ENCODE data around the gene RTRAF. TPM values are rescaled to one million over a fixed set of nuclear protein-coding genes. Genes with fewer than 3 reads are reported as not detected.

The RTRAF gene
- total RNA-seq, 2 experiments from 2014 or later: 213 to 244 TPM

DNA sequence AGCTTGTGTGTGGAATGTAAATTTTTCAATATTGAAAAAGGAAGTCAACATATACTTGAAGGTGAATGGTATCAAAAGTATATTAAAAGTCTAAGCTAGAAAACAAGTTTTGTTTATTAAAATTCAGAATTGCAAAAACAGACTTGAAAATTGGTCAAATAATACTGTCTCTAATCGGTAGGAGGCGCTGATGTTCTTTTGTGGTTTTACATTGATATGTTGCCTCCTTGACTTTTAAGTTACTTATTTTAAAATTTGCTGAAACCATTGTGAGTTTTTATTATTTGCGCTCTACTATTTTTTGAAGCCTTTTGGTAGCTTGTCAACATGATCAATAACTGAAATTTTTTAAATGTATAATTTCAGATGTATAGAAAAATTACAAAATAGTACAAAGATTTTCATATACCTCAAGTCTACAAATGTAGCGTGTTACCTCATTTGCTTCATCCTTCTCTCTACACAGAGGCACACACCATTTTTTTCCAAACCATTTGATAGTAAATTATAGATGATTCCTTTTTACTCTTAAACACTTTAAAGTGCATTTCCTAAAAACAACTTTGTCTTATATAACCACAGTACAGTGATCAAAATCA lies 6.9 kb downstream of the RTRAF start:
- Histone ChIP-seq H3K79me2 (ENCODE audit: insufficient read depth, low read depth, low read length) (peaks cover 74% of the 10 kb centered on the region), H2AFZ (ENCODE audit: low read length) (no peak overlapping the region), H3K27ac (ENCODE audit: low read depth, low read length, poor library complexity, severe bottlenecking) (no peak overlapping the region), H3K9me3 (ENCODE audit: low read length) (no peaks in the 10 kb centered on the region), H3K9me2 (ENCODE audit: insufficient read depth, low read length) (no peaks in the 10 kb centered on the region), H3K4me2 (ENCODE audit: low read length) (no peak overlapping the region), H3K4me3 (ENCODE audit: low read depth, low read length, poor library complexity, severe bottlenecking) (no peak overlapping the region), H4K20me1 (ENCODE audit: insufficient read depth, low read length) (peaks cover 32% of the 10 kb centered on the region; the same call in 1 of the 2 replicates), H3K4me1 (ENCODE audit: insufficient read depth, low read length, poor library complexity, severe bottlenecking) (peaks cover 12% of the 10 kb centered on the region), H3K36me3 (ENCODE audit: insufficient read depth, low read length) (peaks cover 99% of the 10 kb centered on the region)
- intact Hi-C loops (cut with micrococcal nuclease; ENCODE audit: unreplicated experiment): loop anchor here (5.0 to 10.0 kb wide), 2 partner anchors 139 to 276 kb away; no protein-coding TSS in a partner anchor
- ChIA-PET POLR2A (interaction anchor here (0.6 to 0.7 kb wide), 3 partner anchors 77 to 285 kb away, joined by 3 read pairs; no protein-coding TSS in a partner anchor), CTCF (ENCODE audit: unreplicated experiment) (no interaction called here)
- DNase-seq (ENCODE audit: low spot score): peak; percentile 16
- TF ChIP-seq, protein P1, sequence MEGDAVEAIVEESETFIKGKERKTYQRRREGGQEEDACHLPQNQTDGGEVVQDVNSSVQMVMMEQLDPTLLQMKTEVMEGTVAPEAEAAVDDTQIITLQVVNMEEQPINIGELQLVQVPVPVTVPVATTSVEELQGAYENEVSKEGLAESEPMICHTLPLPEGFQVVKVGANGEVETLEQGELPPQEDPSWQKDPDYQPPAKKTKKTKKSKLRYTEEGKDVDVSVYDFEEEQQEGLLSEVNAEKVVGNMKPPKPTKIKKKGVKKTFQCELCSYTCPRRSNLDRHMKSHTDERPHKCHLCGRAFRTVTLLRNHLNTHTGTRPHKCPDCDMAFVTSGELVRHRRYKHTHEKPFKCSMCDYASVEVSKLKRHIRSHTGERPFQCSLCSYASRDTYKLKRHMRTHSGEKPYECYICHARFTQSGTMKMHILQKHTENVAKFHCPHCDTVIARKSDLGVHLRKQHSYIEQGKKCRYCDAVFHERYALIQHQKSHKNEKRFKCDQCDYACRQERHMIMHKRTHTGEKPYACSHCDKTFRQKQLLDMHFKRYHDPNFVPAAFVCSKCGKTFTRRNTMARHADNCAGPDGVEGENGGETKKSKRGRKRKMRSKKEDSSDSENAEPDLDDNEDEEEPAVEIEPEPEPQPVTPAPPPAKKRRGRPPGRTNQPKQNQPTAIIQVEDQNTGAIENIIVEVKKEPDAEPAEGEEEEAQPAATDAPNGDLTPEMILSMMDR (conservative IDR thresholded peaks at IDR 0.05; ENCODE audit: low read length): peak; percentile 79
- TF ChIP-seq EZH2phosphoT487 (IDR thresholded peaks at IDR 0.05; ENCODE audit: borderline replicate concordance, low read depth, low read length): no peak
- no TSS peak for BruUV-seq (replicated peaks)

DNA sequence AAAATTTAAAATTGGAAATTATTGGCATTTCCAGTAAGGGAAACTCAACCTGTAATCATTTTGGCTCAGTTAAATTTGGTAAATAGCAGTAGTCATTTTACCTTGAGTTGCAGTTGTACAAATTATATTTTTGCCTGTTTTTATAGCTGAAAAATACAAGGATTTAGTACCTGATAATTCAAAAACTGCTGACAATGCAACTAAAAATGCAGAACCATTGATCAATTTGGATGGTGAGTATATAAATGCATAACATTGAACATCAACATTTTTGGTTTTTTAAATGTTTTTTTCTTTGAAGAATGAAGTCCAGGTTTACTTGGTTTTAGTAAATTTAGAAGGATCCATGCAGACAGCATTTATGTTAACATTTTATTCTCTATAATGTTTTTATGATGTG lies 9.0 kb downstream of the RTRAF start:
- Histone ChIP-seq H2AFZ (ENCODE audit: low read length) (no peak overlapping the region), H4K20me1 (ENCODE audit: insufficient read depth, low read length) (peaks cover 25% of the 10 kb centered on the region; the same call in 1 of the 2 replicates), H3K4me3 (ENCODE audit: low read depth, low read length, poor library complexity, severe bottlenecking) (no peak overlapping the region), H3K79me2 (ENCODE audit: insufficient read depth, low read depth, low read length) (peaks cover 53% of the 10 kb centered on the region), H3K4me1 (ENCODE audit: insufficient read depth, low read length, poor library complexity, severe bottlenecking) (peaks cover 4% of the 10 kb centered on the region), H3K9me3 (ENCODE audit: low read length) (no peaks in the 10 kb centered on the region), H3K4me2 (ENCODE audit: low read length) (no peak overlapping the region), H3K27ac (ENCODE audit: low read depth, low read length, poor library complexity, severe bottlenecking) (no peak overlapping the region), H3K36me3 (ENCODE audit: insufficient read depth, low read length) (peaks cover 100% of the 10 kb centered on the region), H3K9me2 (ENCODE audit: insufficient read depth, low read length) (no peaks in the 10 kb centered on the region)
- DNase-seq (ENCODE audit: low spot score): no peak
- no TSS peak for BruUV-seq (replicated peaks)
- POLR2A ChIA-PET: interaction anchor here (0.6 kb wide), 1 partner anchor 912 kb away, joined by 3 read pairs; no protein-coding TSS in a partner anchor
- CTCF ChIA-PET (ENCODE audit: unreplicated experiment): no interaction called here
- intact Hi-C loops (cut with micrococcal nuclease; ENCODE audit: unreplicated experiment): loop anchor here (5.0 to 10.0 kb wide), 2 partner anchors 136 to 274 kb away; no protein-coding TSS in a partner anchor
- no peak for TF ChIP-seq EZH2phosphoT487 (IDR thresholded peaks at IDR 0.05; ENCODE audit: borderline replicate concordance, low read depth, low read length)
- TF ChIP-seq, protein P1 (conservative IDR thresholded peaks at IDR 0.05; ENCODE audit: low read length): no peak

DNA sequence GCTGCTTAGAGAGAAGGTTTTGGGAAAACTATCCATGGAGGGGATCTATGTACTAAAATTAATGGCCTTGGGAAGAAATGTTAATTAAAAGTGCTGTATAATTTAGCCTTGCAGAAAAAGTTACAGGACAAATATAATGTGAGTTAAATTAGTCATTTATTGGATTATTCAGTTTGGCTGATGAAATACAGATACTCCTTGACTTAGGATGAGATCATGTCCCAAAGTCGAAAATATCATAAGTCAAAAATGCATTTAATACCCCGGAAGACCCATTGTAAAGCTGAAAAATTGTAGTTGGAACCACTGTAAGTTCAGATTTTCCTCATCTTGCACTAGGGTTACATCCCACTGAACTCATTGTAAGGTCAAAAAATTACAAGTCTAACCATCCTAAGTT lies 9.7 kb downstream of the RTRAF start:
- Histone ChIP-seq H3K4me1 (ENCODE audit: insufficient read depth, low read length, poor library complexity, severe bottlenecking) (no peaks in the 10 kb centered on the region), H3K4me2 (ENCODE audit: low read length) (no peak overlapping the region), H3K9me3 (ENCODE audit: low read length) (no peaks in the 10 kb centered on the region), H3K79me2 (ENCODE audit: insufficient read depth, low read depth, low read length) (peaks cover 45% of the 10 kb centered on the region), H3K27ac (ENCODE audit: low read depth, low read length, poor library complexity, severe bottlenecking) (no peak overlapping the region), H3K36me3 (ENCODE audit: insufficient read depth, low read length) (peaks cover 100% of the 10 kb centered on the region), H3K4me3 (ENCODE audit: low read depth, low read length, poor library complexity, severe bottlenecking) (no peak overlapping the region), H4K20me1 (ENCODE audit: insufficient read depth, low read length) (peaks cover 21% of the 10 kb centered on the region; the same call in 1 of the 2 replicates), H3K9me2 (ENCODE audit: insufficient read depth, low read length) (no peaks in the 10 kb centered on the region), H2AFZ (ENCODE audit: low read length) (no peak overlapping the region)
- TF ChIP-seq, protein P1 (conservative IDR thresholded peaks at IDR 0.05; ENCODE audit: low read length): no peak
- TF ChIP-seq EZH2phosphoT487 (IDR thresholded peaks at IDR 0.05; ENCODE audit: borderline replicate concordance, low read depth, low read length): no peak
- no TSS peak for BruUV-seq (replicated peaks)
- no peak for DNase-seq (ENCODE audit: low spot score)
- POLR2A ChIA-PET: no interaction called here
- CTCF ChIA-PET (ENCODE audit: unreplicated experiment): no interaction called here
- intact Hi-C loops (cut with micrococcal nuclease; ENCODE audit: unreplicated experiment): loop anchor here (5.0 to 10.0 kb wide), 2 partner anchors 136 to 273 kb away; no protein-coding TSS in a partner anchor

Measured in OCI-LY7 (cell line).